Stimulated activated CD4-positive, alpha-beta T cell treated with anti-CD3 and anti-CD28 coated beads, TNF-alpha, amount 100 ng/mL, for 24 hours (primary cell): ENCODE data around the gene UPP1.

Experiments used
- DNase-seq, 3 experiments: peaks; one replicate each; pipeline ENCODE4 v3.0.0-alpha.2; 2020; ENCODE audit warnings: low read depth in 3 of 3

UPP1 gene

DNA sequence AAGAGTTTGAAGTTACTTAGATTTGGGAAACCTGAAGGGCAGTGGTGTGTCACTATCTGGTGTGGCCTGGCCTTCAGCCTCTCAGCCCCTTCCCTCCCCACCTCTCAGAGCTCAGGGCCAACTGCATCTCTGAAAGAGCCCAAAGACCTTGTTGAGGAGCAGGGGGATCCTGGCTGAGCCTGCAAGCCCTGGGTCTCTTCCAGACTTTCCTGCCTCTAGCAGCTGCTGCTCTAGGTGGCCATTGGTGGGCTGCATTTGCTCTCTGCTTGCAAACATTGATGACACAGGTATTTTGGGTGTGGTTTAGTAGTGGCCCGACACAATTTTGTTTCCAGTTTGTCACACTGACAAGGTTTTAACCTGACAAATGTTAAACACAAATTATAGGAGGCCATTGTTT, 3.1 kb upstream of the UPP1 start:
- DNase-seq, result no peak

DNA sequence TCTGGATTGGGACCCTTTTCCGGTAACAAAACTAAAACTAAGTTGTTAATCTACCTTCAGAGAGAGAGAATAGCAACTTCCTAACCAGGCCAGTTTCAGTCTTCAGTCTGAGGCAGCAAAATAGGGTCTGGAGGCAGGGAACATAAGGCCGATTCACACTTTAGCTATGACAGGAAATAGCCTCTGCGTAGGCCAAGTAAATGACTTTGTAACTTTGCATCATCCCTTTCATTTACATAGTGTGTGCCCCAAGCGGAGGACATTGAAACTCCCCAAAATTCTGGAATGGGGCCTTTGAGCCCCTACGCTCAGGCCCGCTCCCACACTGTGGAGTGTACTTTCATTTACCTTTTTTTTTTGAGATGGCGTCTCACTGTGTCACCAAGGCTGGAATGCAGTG, 1.7 kb upstream of the UPP1 start:
- no peak for DNase-seq

DNA sequence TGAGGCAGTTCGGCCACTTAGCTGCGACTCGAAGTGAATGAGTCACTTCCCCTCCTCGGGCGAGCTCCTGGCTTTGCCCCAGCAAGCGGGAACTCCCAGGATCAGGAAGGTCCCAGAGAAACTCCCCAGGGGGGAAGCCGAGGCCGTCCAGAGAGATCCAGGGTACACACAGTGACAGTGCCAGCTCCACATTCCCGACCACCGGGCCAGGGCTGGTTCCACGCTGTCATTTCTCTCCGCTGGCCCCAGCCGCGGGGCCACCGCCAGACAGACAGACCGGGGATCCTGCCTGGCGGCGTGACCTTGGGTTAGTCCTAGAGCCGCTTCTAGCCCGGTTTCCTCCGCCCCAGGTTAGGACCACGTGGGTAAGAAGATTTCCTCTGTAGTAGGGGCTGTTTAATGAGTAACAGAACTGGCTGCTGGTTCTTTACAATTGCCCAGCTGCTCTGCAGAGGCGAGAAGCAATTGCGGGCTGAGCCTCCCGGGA, 463 bp upstream of the UPP1 start:
- DNase-seq, result no peak

DNA sequence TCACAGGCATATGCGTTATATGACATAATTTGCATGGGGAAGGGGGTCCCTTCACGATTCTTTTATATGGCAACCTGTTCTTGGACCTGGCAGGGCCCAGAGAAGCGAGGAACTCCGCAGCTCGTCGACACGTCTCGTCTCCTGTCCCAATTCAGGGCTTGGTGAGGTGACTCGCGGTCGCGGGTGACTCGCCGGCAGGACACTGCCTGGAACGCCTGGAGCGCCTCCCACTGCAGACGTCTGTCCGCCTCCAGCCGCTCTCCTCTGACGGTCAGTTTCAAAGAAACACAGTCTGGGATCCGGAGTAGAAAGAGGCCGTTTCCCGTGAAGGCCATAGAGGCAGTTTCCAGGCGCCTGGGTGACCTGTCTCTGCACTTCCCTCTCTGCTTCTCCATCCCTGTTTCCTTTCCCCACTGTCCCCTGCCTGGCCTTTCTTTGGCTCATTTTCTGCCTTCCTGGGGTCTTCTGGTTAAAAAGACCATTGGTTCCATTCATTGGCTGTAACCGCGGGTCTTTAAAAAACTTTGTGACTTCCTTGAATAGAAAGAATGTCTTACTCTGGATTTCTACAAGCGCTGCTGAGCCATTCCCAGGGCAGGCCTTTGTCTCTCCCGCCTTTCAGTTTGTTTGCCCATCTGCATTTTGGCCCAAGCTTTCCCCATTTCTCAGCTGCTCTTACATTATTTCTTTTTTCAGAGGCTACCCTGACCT, 1.2 kb downstream of the UPP1 start:
- no peak for DNase-seq

DNA sequence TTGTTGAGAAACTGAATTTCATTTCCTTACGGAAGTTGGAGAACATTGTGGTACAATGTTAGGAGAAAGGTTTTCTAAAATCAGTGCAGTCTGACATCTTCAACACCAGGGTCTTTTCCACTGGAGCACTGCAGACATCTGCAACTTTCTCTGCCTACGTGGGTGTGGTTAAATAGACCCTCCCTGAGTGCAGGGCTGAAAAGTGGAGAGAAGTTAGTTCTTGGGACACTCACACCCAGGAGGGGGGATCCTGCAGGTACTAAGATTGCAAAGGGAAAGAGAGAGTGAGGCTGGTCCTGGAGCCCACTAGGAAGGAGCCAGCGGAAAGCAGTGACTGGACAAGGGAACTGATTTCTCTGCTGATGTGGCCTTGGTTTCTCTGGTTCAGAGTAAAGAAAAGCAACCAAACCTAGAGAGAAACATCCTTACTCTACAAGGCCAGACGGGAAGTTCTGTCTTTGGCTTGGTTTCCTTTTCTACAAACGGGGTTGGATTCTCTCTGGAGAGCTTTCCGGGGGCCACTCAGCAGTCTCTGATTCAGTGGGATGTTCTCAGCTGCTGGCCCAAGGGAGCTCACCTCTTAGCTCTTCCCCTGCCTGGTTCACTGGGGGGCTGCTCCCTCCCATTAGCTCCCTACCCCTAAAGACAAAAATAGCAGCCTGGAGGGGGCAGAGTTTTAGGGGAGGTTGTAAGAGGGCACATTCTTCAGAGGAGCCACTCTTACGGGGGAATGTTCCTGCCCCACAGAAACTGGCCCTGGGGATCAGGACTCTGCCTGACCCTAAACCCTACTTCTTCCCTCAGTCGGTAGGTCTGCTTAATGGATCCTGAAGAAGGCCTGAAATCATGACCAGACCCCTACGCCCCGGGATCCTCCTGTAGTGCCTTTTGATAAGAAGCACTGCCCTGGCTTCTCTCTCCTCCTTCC, 2.7 kb downstream of the UPP1 start:
- no peak for DNase-seq

DNA sequence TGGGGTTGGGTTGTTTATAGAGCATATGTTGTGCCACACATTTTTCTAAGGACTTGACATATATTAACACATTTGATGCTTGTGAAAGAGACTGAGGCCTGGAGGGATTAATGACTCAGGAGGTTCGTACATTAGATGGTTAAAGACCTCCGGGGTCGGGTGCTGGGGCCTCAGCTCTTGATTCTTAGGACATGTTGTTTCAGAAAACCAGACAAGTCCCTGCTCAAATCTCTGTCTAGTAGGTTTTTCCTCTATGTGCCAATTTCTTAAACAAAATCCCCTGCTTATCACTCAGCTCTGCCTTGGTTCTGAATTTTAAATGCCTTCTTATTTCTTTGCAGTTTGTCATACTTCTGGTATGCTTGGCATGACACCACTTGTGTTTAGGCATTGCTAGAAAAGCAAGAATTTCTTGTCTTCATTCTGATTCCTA, 5.8 kb downstream of the UPP1 start:
- no peak for DNase-seq

DNA sequence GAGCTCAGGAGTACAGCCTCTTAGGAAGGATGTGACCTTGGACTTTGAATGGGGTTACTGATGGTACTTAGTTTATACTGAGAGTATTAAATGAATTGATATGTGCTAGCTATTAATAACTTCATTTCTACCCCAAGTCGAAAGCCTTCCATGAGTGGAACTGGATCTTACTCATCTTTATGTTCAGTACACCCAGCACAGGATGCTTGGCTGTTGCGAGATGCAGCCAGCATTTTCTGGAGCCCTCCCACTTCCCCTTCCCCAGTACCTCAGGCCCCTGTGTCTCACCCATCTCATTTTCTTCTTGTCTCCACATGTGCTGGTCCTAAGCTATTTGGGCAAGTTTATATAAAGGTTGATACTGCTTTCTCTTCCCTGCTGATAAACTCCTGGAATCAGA, 7.2 kb downstream of the UPP1 start:
- no peak for DNase-seq

- DNase-seq, result no peak
Measured at GRCh38 chr7:48097521-48098231, 8.6 kb downstream of the UPP1 start.

- DNase-seq, result no peak
Measured at GRCh38 chr7:48098846-48099245, 9.8 kb downstream of the UPP1 start.

DNA sequence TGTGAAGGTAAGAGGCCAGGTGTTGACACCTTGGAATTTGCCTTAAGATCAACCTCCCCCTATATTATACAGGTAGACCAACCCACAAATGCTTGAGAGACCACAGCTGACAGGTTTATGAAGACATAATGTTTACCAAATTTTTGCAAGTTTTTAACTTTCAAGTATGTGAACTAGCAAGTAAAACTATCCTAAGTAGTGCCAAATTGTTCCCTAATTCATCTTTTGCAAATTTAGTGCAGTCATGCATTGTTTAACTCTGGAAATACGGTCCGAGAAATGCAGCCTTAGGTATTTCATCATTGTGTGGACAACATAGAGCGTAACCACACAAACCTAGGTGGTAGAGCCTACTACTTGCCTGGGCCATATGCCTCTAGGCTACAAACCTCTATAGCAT, 10.7 kb downstream of the UPP1 start:
- no peak for DNase-seq

- no peak for DNase-seq
Measured at GRCh38 chr7:48101352-48101751, 12.3 kb downstream of the UPP1 start.

DNA sequence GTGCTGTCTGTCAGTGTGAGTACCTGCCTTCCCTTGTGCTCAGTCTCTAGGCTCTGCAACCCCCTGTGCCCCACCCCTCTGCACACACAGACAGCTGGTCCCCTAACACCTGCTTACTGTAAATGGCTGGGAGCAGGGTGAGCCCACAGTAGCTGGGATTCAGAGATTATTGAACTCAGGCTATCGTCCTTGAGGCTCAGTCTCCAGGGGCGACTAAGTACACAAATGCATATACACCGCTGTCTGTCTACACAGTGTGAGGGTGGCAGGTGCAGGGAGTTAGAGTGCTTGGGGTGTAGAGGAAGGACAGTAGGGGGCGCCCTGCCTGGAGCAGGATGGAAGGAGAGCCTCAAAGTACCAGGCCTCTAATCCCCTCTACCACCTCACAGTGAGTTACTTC, 12.9 kb downstream of the UPP1 start:
- DNase-seq, result no peak

DNA sequence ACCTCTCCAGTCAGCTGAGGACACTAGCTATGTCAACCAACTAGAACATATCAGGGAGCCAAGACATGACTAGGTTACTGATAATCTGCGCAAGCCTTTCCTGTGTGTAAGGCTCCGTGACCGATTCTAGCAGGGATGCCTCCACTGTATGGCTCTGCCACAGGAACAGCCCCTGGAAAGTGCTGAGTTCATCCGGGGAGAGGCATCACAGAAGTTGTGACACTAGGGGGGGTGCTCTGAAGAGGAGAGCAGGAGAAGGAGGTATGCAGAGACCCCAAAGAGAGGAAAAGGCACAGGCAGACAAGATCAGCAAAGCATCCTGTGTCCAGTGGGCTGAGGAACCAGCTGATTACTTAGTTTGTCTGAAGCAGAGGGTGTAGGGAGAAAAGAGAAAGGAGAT, 13.5 kb downstream of the UPP1 start:
- no peak for DNase-seq

DNA sequence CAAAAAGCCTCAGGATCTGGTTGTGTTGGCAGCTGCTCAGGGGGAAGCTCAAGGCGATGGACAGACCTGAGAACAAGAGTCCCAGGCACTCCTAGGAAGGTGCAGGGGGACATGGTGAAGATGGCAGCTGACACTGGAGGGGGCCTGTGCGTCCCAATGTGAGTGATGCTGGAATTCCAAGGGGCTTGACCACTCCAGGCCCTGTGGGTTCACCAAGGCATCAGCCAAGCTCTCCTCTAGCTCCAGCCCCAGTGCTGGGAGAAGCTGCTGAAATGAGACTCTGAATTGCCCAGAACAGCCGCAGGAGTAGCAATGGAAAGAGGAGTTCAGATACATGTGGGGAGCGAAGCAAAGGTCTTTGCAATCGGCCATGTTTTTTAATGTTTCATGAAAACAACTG, 16.0 kb downstream of the UPP1 start:
- DNase-seq, result no peak

DNA sequence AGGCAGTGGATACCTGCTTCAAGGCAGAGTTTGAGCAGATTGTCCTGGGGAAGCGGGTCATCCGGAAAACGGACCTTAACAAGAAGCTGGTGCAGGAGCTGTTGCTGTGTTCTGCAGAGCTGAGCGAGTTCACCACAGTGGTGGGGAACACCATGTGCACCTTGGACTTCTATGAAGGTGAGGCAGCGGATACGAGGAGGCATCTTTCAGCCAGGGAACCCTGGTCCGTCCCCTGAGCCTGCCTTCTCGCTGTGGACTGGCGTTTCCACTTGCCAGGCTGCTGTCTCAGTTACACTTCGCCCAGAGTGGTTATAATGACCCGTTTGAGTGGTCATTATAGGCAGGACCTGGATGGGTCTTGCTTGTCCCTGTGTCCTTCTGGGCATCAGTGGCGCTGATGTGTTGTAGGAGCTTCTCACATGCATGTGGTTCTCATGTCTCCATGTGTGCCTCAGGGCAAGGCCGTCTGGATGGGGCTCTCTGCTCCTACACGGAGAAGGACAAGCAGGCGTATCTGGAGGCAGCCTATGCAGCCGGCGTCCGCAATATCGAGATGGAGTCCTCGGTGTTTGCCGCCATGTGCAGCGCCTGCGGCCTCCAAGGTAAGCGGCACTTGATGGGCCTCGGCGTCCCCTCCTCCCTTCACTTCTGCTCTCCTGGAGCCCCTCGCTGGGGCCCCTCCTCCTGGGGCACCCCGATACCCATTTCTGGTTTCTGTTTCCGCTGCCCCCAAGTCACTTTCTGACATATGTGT, 18.0 kb downstream of the UPP1 start:
- DNase-seq, result no peak

DNA sequence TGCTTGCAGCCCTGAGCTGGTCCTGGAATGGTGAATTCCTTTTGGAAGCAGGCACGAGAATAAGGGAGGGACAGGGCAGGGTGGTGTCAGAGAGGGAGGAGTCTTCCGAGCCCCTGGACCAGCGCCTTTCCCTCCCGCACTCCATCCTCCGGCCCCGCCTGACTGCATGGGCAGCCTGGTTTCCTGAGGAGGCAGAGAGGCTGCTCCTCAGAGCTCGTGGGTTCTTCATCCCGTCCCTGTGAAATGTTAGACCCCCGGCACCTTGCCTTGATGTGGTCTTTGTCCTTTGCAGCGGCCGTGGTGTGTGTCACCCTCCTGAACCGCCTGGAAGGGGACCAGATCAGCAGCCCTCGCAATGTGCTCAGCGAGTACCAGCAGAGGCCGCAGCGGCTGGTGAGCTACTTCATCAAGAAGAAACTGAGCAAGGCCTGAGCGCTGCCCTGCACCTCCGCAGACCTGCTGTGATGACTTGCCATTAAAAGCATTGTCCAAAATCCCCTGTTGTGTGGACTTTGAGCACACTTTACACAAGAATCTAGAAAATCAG, 18.9 kb downstream of the UPP1 start:
- DNase-seq, result no peak

DNA sequence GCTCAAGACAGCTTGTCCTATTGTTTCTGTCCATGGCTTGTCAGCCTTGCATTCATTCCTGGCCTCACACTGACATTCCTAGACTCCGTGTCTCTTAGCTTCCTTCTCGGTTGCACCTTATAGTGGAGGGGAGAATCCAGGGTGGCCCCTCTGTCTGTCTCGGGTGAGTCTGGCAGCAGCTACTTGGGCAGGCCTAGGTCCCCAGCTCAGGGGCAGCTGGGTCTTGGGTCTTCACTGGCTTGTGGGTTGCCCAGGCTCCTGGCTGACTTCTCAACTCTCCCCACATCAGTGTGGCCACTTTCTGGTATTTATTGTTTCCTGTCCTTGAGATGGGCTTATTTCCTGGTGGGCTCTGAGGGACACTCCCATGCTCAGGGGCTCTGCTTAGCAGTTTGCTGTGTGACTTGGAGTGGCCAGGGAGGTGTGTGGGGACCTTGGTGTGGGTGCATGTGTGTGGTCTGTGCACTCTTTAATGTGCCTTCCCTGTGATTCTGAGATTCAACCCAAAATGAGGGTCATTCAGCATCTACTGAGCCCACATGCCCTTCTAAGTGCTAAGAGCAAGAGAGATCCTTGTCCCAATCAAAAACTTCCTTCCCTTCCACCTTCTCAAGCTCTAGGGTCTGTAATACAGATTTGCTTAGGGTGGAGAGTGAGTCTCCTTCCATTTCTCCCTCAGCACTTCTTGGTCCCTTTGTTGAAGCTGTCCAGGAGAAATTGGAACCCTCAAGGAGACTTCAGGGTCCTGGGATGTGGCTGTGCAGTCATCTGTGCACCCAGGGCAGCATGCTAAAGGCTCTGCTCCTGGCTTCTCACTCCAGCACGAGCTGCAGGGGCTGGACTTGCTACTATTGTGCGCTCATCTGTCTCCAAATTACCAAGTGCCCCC, 20.1 kb downstream of the UPP1 start:
- no peak for DNase-seq

- DNase-seq, result peak; percentile 72 to 86 (median 83)
Measured at GRCh38 chr7:48109848-48110663, 21.0 kb downstream of the UPP1 start.

DNA sequence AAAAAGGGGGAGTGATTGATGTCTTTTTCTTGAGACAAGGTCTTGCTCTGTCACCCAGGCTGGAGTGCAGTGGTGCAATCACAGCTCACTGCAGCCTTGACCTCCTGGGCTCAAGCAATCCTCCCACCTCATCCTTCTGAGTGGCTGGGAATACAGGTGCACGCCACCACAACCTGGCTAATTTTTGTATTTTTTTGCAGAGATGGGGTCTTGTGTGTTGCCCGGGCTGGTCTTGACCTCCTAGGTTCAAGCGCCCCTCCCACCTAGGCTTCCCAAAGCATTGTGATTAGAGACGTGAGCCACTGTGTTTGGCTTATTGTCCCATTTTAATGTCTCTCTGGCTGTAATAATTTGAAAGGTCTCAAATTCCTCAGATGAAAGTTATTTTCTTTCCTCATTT, 21.8 kb downstream of the UPP1 start:
- no peak for DNase-seq
